Measurements from ENCODE around the gene FRAS1. TPM values are rescaled to one million over a fixed set of nuclear protein-coding genes. Genes with fewer than 3 reads are reported as not detected.
A peak's percentile ranks its signal among the peaks of the same experiment; 100 is the strongest.

The FRAS1 gene
- total and polyA plus RNA-seq, 9 of the 15 experiments (the other 6 are each of a cell fraction or from before 2014, with no cell fraction given): under 0.01 to 0.11 (median 0.04) TPM; not detected in 2

- H3K27ac ChIP-seq (ENCODE audit: extremely low read depth, low read depth, low read length): no peak overlapping the region
- TF ChIP-seq MTF1 (CRISPR knock-in tag; IDR thresholded peaks at IDR 0.05; ENCODE audit: borderline replicate concordance) (no peak), PKNOX1 (IDR thresholded peaks at IDR 0.05) (peak; percentile 71), ATF3 (IDR thresholded peaks at IDR 0.05) (peak; percentile 60), ATF3 (CRISPR knock-in tag; conservative IDR thresholded peaks at IDR 0.05) (no peak), ZNF184 (CRISPR knock-in tag; IDR thresholded peaks at IDR 0.05) (no peak), CHAMP1 (IDR thresholded peaks at IDR 0.05) (no peak)
- H3K36me3 ChIP-seq (ENCODE audit: control insufficient read depth, insufficient read depth, low read length): no peaks in the 10 kb centered on the region
- no peak overlapping the region for H3K4me3 ChIP-seq
- intact Hi-C loops (cut with micrococcal nuclease) (no loop called here), in situ Hi-C loops (cut with MboI) (no loop called here)
- H3K4me2 ChIP-seq (ENCODE audit: insufficient read depth, low read length): no peak overlapping the region
- ChIA-PET CTCF (ENCODE audit: low intra/inter-chr PET ratio) (no interaction called here), POLR2A (no interaction called here)
- no peak overlapping the region for H2AFZ ChIP-seq (ENCODE audit: low read depth, low read length)
- no peaks in the 10 kb centered on the region for H3K9me1 ChIP-seq (ENCODE audit: control insufficient read depth, insufficient read depth, low read length)
- no peak overlapping the region for H3K9ac ChIP-seq (ENCODE audit: insufficient read depth in 1 of 2, low read depth in 2 of 2, low read length in 2 of 2)
- no peaks in the 10 kb centered on the region for H3K9me3 ChIP-seq (replicated peaks; ENCODE audit: control insufficient read depth, insufficient read depth, low read depth, low read length)
- no TSS peak for BruUV-seq (replicated peaks)
- FAIRE-seq: no peak
- H3K27me3 ChIP-seq (ENCODE audit: control insufficient read depth in 2 of 2, insufficient read depth in 2 of 2, low read length in 2 of 2): no peaks in the 10 kb centered on the region
- ATAC-seq: no peak
- DNase-seq (ENCODE audit: extremely low read depth in 1 of 4, low spot score in 3 of 4): no peak
- no peaks in the 10 kb centered on the region for H4K20me1 ChIP-seq (replicated peaks; ENCODE audit: control insufficient read depth, insufficient read depth, low read length)
- WGBS (ENCODE audit: insufficient coverage, low coverage, missing lambda C conversion rate): 47% methylated on average over 2 of the region's 2 CpGs
- H3K79me2 ChIP-seq (ENCODE audit: control insufficient read depth, insufficient read depth, low read length): no peaks in the 10 kb centered on the region
- peaks cover 0 to 4% of the 10 kb centered on the region in 2 experiments; a peak in 2 of 5 replicates for H3K4me1 ChIP-seq (replicated peaks in 1 of 2; ENCODE audit: control insufficient read depth in 2 of 2, insufficient read depth in 2 of 2, low read length in 2 of 2)
Measured at GRCh38 chr4:78565971-78566372, 508.8 kb downstream of the FRAS1 start.
